NCI-H510A (cell line): Measurements from ENCODE around the gene SH3TC1.

Source experiments
- DNase-seq: peaks from one replicate; lab custom pipeline; 2025; lab: John Stamatoyannopoulos, UW

The SH3TC1 gene

GRCh38 chr4:8277356-8278008 is 78.4 kb downstream of the SH3TC1 start:
- no peak for DNase-seq

- DNase-seq = no peak
Observed at GRCh38 chr4:8278009-8278395, 78.9 kb downstream of the SH3TC1 start.

- no peak for DNase-seq
Observed at GRCh38 chr4:8278421-8279287, 79.6 kb downstream of the SH3TC1 start.

- no peak for DNase-seq
Observed at GRCh38 chr4:8279321-8280157, 80.4 kb downstream of the SH3TC1 start.

GRCh38 chr4:8280158-8280875 is 81.2 kb downstream of the SH3TC1 start:
- no peak for DNase-seq

GRCh38 chr4:8280876-8281440 is 81.9 kb downstream of the SH3TC1 start:
- DNase-seq = no peak

- no peak for DNase-seq
Observed at GRCh38 chr4:8281519-8282133, 82.5 kb downstream of the SH3TC1 start.

GRCh38 chr4:8282134-8282641 is 83.1 kb downstream of the SH3TC1 start:
- DNase-seq = no peak

GRCh38 chr4:8282742-8283141 is 83.7 kb downstream of the SH3TC1 start:
- DNase-seq = no peak

GRCh38 chr4:8283161-8283560 is 84.1 kb downstream of the SH3TC1 start:
- no peak for DNase-seq

- DNase-seq = no peak
Observed at GRCh38 chr4:8283631-8284121, 84.6 kb downstream of the SH3TC1 start.

- DNase-seq = no peak
Observed at GRCh38 chr4:8284391-8284790, 85.3 kb downstream of the SH3TC1 start.

GRCh38 chr4:8285143-8285975 is 86.3 kb downstream of the SH3TC1 start:
- no peak for DNase-seq

GRCh38 chr4:8285976-8286718 is 87.1 kb downstream of the SH3TC1 start:
- DNase-seq = no peak

- no peak for DNase-seq
Observed at GRCh38 chr4:8286719-8287342, 87.7 kb downstream of the SH3TC1 start.

GRCh38 chr4:8287343-8288280 is 88.5 kb downstream of the SH3TC1 start:
- no peak for DNase-seq

- no peak for DNase-seq
Observed at GRCh38 chr4:8289151-8289750, 90.2 kb downstream of the SH3TC1 start.
